Activated CD8-positive, alpha-beta T cell treated with anti-CD3 and anti-CD28 coated beads, Interleukin-2, amount 10 ng/mL, durations not matched to agents 7 days and 5 days (primary cell): Measurements from ENCODE around the gene FASTKD1. TPM values are rescaled to one million over a fixed set of nuclear protein-coding genes. Genes with fewer than 3 reads are reported as not detected.
"Not testable (repeated sequence)": the region's sequence is repeated elsewhere in the genome, so short reads cannot be mapped to it uniquely, and the experiment has no call there.

Experiments used
- ATAC-seq: fragments of 150-1000 bp; cut with Tn5 transposase; one replicate; pipeline ENCODE4 v1.10.0; 2021; ENCODE audit warnings: moderate library complexity
- CTCF ChIA-PET: fragments of 350-600 bp; sonication (Branson Sonifier 250); formaldehyde crosslinking; loops from one replicate; lab custom pipeline; 2021; ENCODE audit warnings: antibody characterized with exemption; lab: Charles Lee
- POLR2A ChIA-PET: fragments of 350-600 bp; sonication (Branson Sonifier 250); formaldehyde crosslinking; loops from one replicate; lab custom pipeline; 2021; ENCODE audit warnings: antibody characterized with exemption; lab: Charles Lee
- DNase-seq: peaks from one replicate; pipeline ENCODE4 v3.0.0-alpha.2; 2020
- H3K27ac Mint-ChIP-seq: one replicate; pipeline ENCODE4 v1.8.0; 2021; ENCODE audit warnings: mild to moderate bottlenecking, mixed read lengths
- H3K27me3 Mint-ChIP-seq: one replicate; pipeline ENCODE4 v1.8.0; 2021; ENCODE audit warnings: low read depth, mixed read lengths
- H3K36me3 Mint-ChIP-seq: one replicate; pipeline ENCODE4 v1.8.0; 2021; ENCODE audit warnings: low read depth, mixed read lengths
- H3K4me1 Mint-ChIP-seq: one replicate; pipeline ENCODE4 v1.8.0; 2021; ENCODE audit warnings: low read depth, mixed read lengths
- H3K4me3 Mint-ChIP-seq: one replicate; pipeline ENCODE4 v1.8.0; 2021; ENCODE audit warnings: mild to moderate bottlenecking, mixed read lengths
- H3K9me3 Mint-ChIP-seq: one replicate; pipeline ENCODE4 v1.8.0; 2022; ENCODE audit warnings: mixed read lengths; ENCODE audit not compliant: insufficient read depth
- total RNA-seq, 2 experiments: library from RNA; stranded (reverse); gene quantifications; one replicate each; pipeline ENCODE4 v1.2.3, GENCODE V29; 2021

Gene FASTKD1
- total RNA-seq, 2 experiments from 2014 or later: 42.1 to 52.0 TPM

- peaks cover 21% of the 10 kb centered on the region for H3K36me3 Mint-ChIP-seq
- CTCF ChIA-PET, H3K27me3 Mint-ChIP-seq: not testable (repeated sequence)
These were observed 2.9 kb downstream of the FASTKD1 start for GRCh38 chr2:169570752-169571151.

GRCh38 chr2:169569948-169570347 is 3.7 kb downstream of the FASTKD1 start:
- Mint-ChIP-seq H3K4me1 (peaks cover 24% of the 10 kb centered on the region), H3K27ac (no peak overlapping the region), H3K9me3 (no peaks in the 10 kb centered on the region), H3K4me3 (no peak overlapping the region), H3K27me3 (no peaks in the 10 kb centered on the region), H3K36me3 (peaks cover 25% of the 10 kb centered on the region)
- ChIA-PET POLR2A (no interaction called here), CTCF (no interaction called here)
- DNase-seq: no peak
- ATAC-seq: no peak

More at GRCh38 chr2:169570752-169571151, 2.9 kb downstream of the FASTKD1 start:
- not testable (repeated sequence) for H3K9me3 Mint-ChIP-seq, H3K4me3 Mint-ChIP-seq, DNase-seq, H3K27ac Mint-ChIP-seq, ATAC-seq
- POLR2A ChIA-PET: interaction anchor here (3.8 kb wide), 1 partner anchor 14 kb away, joined by 28 read pairs; the partner anchor contains the start of gene PPIG
- H3K4me1 Mint-ChIP-seq: peaks cover 24% of the 10 kb centered on the region

GRCh38 chr2:169565686-169566085 is 8.0 kb downstream of the FASTKD1 start:
- Mint-ChIP-seq H3K4me3 (no peak overlapping the region), H3K9me3 (no peaks in the 10 kb centered on the region), H3K36me3 (peaks cover 36% of the 10 kb centered on the region), H3K27ac (no peak overlapping the region), H3K27me3 (no peaks in the 10 kb centered on the region), H3K4me1 (peaks cover 12% of the 10 kb centered on the region)
- CTCF ChIA-PET: no interaction called here
- DNase-seq: no peak
- POLR2A ChIA-PET: no interaction called here
- ATAC-seq: no peak

GRCh38 chr2:169562519-169562918 is 11.1 kb downstream of the FASTKD1 start:
- Mint-ChIP-seq H3K4me1 (no peaks in the 10 kb centered on the region), H3K27ac (no peak overlapping the region), H3K9me3 (no peaks in the 10 kb centered on the region), H3K27me3 (no peaks in the 10 kb centered on the region), H3K36me3 (peaks cover 31% of the 10 kb centered on the region), H3K4me3 (no peak overlapping the region)
- CTCF ChIA-PET: interaction anchor here (1.1 kb wide), 1 partner anchor 99 kb away, joined by 3 read pairs; no protein-coding TSS in a partner anchor
- ATAC-seq (peak; percentile 35), DNase-seq (no peak)
- POLR2A ChIA-PET: interaction anchor here (0.6 to 1.3 kb wide), 2 partner anchors 23 to 36 kb away, joined by 3 to 4 read pairs; no protein-coding TSS in a partner anchor

GRCh38 chr2:169562084-169562483 is 11.6 kb downstream of the FASTKD1 start:
- peaks cover 31% of the 10 kb centered on the region for H3K36me3 Mint-ChIP-seq
- CTCF ChIA-PET: interaction anchor here (1.1 kb wide), 1 partner anchor 99 kb away, joined by 3 read pairs; no protein-coding TSS in a partner anchor
- H3K27me3 Mint-ChIP-seq, H3K4me3 Mint-ChIP-seq, DNase-seq, ATAC-seq, H3K27ac Mint-ChIP-seq, H3K4me1 Mint-ChIP-seq, H3K9me3 Mint-ChIP-seq: not testable (repeated sequence)
- POLR2A ChIA-PET: interaction anchor here (1.3 kb wide), 1 partner anchor 23 kb away, joined by 4 read pairs; no protein-coding TSS in a partner anchor

- H3K9me3 Mint-ChIP-seq: no peaks in the 10 kb centered on the region
- ChIA-PET POLR2A (no interaction called here), CTCF (no interaction called here)
- no peak overlapping the region for H3K27ac Mint-ChIP-seq
- no peaks in the 10 kb centered on the region for H3K27me3 Mint-ChIP-seq
- DNase-seq (no peak), ATAC-seq (no peak)
- H3K4me3 Mint-ChIP-seq: no peak overlapping the region
- no peaks in the 10 kb centered on the region for H3K4me1 Mint-ChIP-seq
- peaks cover 31% of the 10 kb centered on the region for H3K36me3 Mint-ChIP-seq
These were observed 12.3 kb downstream of the FASTKD1 start for GRCh38 chr2:169561364-169561763.

- H3K27ac Mint-ChIP-seq: no peak overlapping the region
- no peak for DNase-seq
- no peaks in the 10 kb centered on the region for H3K9me3 Mint-ChIP-seq
- ATAC-seq: no peak
- peaks cover 5% of the 10 kb centered on the region for H3K4me1 Mint-ChIP-seq
- peaks cover 23% of the 10 kb centered on the region for H3K36me3 Mint-ChIP-seq
- no peaks in the 10 kb centered on the region for H3K27me3 Mint-ChIP-seq
- no peak overlapping the region for H3K4me3 Mint-ChIP-seq
- ChIA-PET CTCF (no interaction called here), POLR2A (no interaction called here)
These were observed 26.9 kb downstream of the FASTKD1 start for GRCh38 chr2:169546756-169547155.

- Mint-ChIP-seq H3K36me3 (peaks cover 26% of the 10 kb centered on the region), H3K27ac (no peak overlapping the region), H3K4me3 (no peak overlapping the region), H3K9me3 (no peaks in the 10 kb centered on the region), H3K4me1 (peaks cover 5% of the 10 kb centered on the region), H3K27me3 (no peaks in the 10 kb centered on the region)
- ChIA-PET CTCF (no interaction called here), POLR2A (no interaction called here)
- DNase-seq (no peak), ATAC-seq (no peak)
These were observed 31.2 kb downstream of the FASTKD1 start for GRCh38 chr2:169542433-169542832.

- no peaks in the 10 kb centered on the region for H3K4me1 Mint-ChIP-seq
- H3K9me3 Mint-ChIP-seq: no peaks in the 10 kb centered on the region
- H3K4me3 Mint-ChIP-seq: no peak overlapping the region
- ChIA-PET POLR2A (no interaction called here), CTCF (no interaction called here)
- ATAC-seq (no peak), DNase-seq (no peak)
- no peaks in the 10 kb centered on the region for H3K27me3 Mint-ChIP-seq
- no peak overlapping the region for H3K27ac Mint-ChIP-seq
- H3K36me3 Mint-ChIP-seq: peaks cover 24% of the 10 kb centered on the region
These were observed 33.5 kb downstream of the FASTKD1 start for GRCh38 chr2:169540146-169540545.

GRCh38 chr2:169539460-169539859 is 34.2 kb downstream of the FASTKD1 start:
- H3K4me3 Mint-ChIP-seq, H3K4me1 Mint-ChIP-seq, H3K9me3 Mint-ChIP-seq, ATAC-seq, DNase-seq, H3K27me3 Mint-ChIP-seq, CTCF ChIA-PET, H3K27ac Mint-ChIP-seq: not testable (repeated sequence)
- POLR2A ChIA-PET: interaction anchor here (0.5 kb wide), 1 partner anchor 528 kb away, joined by 3 read pairs; no protein-coding TSS in a partner anchor
- peaks cover 24% of the 10 kb centered on the region for H3K36me3 Mint-ChIP-seq

GRCh38 chr2:169528271-169528701 is 45.4 kb downstream of the FASTKD1 start:
- Mint-ChIP-seq H3K9me3 (no peaks in the 10 kb centered on the region), H3K36me3 (peaks cover 18% of the 10 kb centered on the region), H3K27me3 (no peaks in the 10 kb centered on the region), H3K27ac (no peak overlapping the region), H3K4me1 (no peaks in the 10 kb centered on the region), H3K4me3 (no peak overlapping the region)
- peak; percentile 94 for ATAC-seq
- peak; percentile 82 for DNase-seq
- CTCF ChIA-PET: interaction anchor here (0.6 to 1.5 kb wide), 16 partner anchors 9 to 400 kb away, joined by 3 to 6 read pairs (median 4); partner anchors contain the start of gene KLHL41
- POLR2A ChIA-PET: no interaction called here

GRCh38 chr2:169526451-169526850 is 47.2 kb downstream of the FASTKD1 start:
- Mint-ChIP-seq H3K36me3 (peaks cover 18% of the 10 kb centered on the region), H3K4me1 (no peaks in the 10 kb centered on the region), H3K27ac (no peak overlapping the region), H3K27me3 (no peaks in the 10 kb centered on the region), H3K9me3 (no peaks in the 10 kb centered on the region), H3K4me3 (no peak overlapping the region)
- ATAC-seq: no peak
- ChIA-PET CTCF (no interaction called here), POLR2A (no interaction called here)
- DNase-seq: no peak
